Non-pigmented ciliary epithelial cell (primary cell): ENCODE results near the gene SERPINB11.
A peak's percentile ranks its signal among the peaks of the same experiment; 100 is the strongest.
"Not testable (repeated sequence)": the region's sequence is repeated elsewhere in the genome, so short reads cannot be mapped to it uniquely, and the experiment has no call there.

Experiments
- DNase-seq: peaks from one replicate; pipeline ENCODE4 v3.0.0-alpha.2; 2010; ENCODE audit warnings: low read depth

The SERPINB11 gene, protein sequence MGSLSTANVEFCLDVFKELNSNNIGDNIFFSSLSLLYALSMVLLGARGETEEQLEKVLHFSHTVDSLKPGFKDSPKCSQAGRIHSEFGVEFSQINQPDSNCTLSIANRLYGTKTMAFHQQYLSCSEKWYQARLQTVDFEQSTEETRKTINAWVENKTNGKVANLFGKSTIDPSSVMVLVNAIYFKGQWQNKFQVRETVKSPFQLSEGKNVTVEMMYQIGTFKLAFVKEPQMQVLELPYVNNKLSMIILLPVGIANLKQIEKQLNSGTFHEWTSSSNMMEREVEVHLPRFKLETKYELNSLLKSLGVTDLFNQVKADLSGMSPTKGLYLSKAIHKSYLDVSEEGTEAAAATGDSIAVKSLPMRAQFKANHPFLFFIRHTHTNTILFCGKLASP

DNA sequence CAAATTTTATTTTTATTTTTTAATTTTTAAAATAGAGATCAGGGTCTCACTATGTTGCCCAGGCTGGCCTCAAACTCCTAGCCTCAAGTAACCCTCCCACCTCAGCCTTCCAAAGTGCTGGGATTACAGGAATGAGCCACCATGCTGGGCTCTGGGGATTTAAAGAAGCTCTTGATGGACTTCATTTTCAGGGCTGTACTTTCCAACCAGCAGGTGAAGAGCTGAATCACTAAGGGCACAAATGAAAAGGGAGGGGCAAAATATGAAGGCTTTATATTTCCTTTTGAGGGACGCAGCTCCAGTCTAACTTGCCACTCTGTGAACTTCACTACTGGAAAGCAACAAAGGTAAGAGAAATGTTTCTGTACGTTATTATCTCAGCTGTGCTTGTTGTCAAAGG, at the start of gene SERPINB11:
SERPINB11 (plus strand) TSS at position 301 of the 400 bp plus-strand sequence. CDS start 7,234 bp downstream, outside the sequence.
- DNase-seq, result no peak

- not testable (repeated sequence) for DNase-seq
These were observed 43.8 kb upstream of the SERPINB11 start for GRCh38 chr18:63658920-63659319.

DNA sequence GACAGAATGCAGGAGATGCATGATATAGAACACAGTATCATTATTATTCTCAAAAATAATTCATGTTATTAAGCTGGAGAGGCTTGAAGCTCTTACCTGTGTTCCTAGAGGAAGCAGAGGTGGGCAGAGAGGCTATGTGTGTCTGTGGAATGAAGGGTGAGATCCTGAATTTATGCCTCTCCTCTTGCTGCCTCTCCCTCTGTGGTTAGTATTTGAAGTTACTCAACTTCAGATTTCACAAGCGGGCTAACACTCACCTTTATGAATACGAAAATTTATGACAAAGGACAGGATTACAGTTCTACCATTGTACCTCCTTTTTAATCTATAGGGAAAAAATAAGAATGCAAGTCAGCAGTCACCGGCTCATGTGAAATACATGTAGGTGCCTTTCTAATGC, 41.0 kb upstream of the SERPINB11 start, which contains the start of gene SERPINB3:
SERPINB3 (minus strand) TSS at position 144 of the 400 bp plus-strand sequence. CDS start 677 bp downstream, outside the sequence.
- DNase-seq, result not testable (repeated sequence)

DNA sequence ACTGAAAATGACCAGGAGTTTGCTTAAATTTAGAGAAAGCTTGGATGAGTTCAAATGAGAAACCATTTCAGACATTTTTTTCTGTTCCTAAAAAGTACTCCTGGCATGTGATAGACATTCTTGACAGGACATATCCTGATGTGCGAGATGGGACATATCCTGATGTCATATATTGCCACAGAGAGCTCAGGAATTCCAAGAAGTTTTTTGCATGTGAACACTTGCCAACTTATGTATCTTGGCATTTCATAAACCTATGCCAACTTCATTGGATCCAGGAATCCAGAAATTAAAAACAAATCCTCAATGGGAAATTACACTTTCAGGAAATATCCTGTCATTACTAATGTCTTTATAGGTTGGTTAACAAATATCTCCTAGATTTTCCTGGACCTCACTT, 38.2 kb upstream of the SERPINB11 start:
- DNase-seq, result no peak

- no peak for DNase-seq
These were observed 26.0 kb upstream of the SERPINB11 start for GRCh38 chr18:63676526-63677323.

GRCh38 chr18:63677500-63678225, 25.1 kb upstream of the SERPINB11 start:
- DNase-seq, result no peak

GRCh38 chr18:63679820-63680606, 22.7 kb upstream of the SERPINB11 start:
- DNase-seq, result no peak

- DNase-seq, result no peak
These were observed 21.1 kb upstream of the SERPINB11 start for GRCh38 chr18:63681449-63682340.

DNA sequence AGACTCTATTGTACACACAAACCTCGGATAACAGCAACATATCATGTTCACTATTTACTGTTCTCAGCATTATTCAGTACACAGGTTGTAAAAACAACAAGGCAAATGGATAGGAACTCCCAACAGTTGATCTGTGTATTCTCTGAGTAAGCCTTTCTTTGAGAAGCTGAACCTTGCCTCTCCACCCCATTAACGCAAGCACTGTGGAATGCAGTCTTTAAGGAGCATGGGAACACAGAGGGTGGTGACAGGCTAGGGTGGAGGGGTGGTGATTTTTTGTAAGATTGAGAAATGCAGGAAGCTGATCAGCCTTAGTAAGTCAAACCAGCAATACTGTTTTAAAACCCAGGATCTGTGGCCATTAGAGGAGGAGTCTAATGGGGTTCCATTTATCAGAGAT, 19.6 kb upstream of the SERPINB11 start:
- peak; percentile 81 for DNase-seq

DNA sequence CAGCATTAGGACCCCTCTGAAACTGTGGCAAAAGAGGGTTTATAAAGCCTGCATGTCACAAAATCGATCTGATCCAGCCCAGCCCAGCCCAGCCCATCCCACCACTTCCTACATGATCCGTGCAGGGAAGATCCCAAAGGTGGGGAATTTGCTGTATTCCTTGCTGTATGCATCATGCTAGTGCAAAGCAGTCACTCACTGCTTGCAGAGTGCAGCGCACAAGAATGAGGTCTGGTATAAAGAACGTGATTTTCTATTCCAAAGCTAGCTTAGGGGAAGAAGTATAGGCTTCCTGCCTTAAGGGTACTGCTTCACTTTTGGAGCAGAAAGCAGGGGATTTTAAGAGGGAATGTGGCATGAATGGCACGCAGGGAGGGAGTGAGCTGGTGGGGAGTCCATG, 18.9 kb upstream of the SERPINB11 start:
- DNase-seq, result no peak

DNA sequence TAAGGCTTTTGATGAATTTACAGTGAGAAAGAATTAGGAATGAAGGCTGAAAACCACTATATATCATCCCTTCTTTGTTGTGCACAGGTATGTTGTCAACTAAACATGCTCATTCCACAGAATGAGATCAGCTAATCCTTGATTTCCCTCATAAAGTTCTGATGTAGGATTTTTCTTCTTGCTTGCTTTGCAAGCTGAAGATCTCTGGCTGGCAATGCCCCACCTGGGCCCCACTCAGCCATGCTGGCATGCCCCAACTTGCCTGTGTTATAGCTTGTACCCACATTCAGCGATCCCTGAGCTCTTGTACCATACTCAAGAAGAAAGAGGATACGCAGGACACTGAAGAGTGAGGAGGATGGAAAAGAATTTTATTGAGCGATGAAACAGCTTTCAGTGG, 18.0 kb upstream of the SERPINB11 start:
- DNase-seq, result no peak

DNA sequence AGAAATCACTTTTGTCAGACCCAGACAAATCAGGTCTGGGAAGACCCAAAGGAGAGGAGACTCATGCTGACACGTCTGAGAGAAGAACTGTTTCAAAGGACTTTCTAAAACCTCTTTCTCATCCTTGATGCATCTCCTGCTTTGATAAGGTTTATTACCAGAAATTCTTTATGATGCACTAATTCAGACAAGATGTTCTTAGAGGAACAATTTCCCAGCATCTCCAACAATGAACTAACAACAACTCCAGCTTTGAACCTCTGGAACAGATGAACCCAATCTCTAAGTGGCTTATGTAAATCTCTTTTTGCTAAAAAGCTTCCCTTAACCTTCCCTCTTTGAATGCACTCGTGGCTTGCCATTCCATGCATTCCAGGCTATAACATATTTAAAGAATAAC, 15.9 kb upstream of the SERPINB11 start:
- no peak for DNase-seq

GRCh38 chr18:63689064-63689463, 13.7 kb upstream of the SERPINB11 start:
- no peak for DNase-seq

DNA sequence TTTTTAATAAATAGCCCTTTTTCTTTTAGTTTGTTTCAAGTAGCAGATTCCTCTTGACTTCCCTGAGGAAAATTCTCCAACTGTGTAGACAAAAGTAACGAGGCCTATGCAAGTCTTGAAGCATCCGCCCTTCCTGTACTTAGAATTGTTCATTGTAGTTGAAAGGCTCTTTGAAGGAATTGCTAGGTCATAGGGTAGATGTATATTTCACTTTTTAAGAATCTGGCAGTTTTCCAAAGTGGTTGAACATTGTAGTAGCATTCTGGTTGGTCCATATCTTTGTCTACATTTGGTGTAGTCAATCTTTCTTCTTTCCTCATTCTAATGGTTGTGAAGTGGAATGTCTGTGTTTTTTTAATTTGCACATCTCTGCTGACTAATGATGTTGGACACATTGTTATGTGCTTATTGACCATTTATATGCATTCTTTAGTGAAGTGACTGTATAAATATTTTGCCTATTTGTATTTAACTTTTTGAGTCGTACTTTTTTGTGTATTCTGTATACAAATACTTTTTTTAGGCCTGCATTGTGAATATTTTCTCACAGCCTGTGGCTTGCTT, 5.6 kb upstream of the SERPINB11 start:
- no peak for DNase-seq

- DNase-seq, result no peak
These were observed 2.3 kb upstream of the SERPINB11 start for GRCh38 chr18:63700501-63700900.

GRCh38 chr18:63701952-63702351, 808 bp upstream of the SERPINB11 start:
- DNase-seq, result no peak

GRCh38 chr18:63705401-63705800, 2.6 kb downstream of the SERPINB11 start:
- DNase-seq, result no peak

- DNase-seq, result no peak
These were observed 5.1 kb downstream of the SERPINB11 start for GRCh38 chr18:63707816-63708215.

- DNase-seq, result peak; percentile 65
These were observed 5.9 kb downstream of the SERPINB11 start for GRCh38 chr18:63708650-63709049.
